GM12878 (cell line): Measurements from ENCODE around the gene PID1. TPM values are rescaled to one million over a fixed set of nuclear protein-coding genes. Genes with fewer than 3 reads are reported as not detected.

Experiments
- ATF3 ChIP-seq: IDR thresholded peaks from 2 replicates; pipeline ENCODE4 v1.6.1; 2011; ENCODE audit warnings: low read depth, mild to moderate bottlenecking, low read length, moderate library complexity, borderline replicate concordance; ENCODE audit errors: extremely low read depth
- CTCF ChIP-seq, 3 experiments: IDR thresholded peaks in 2 of 3; conservative IDR thresholded peaks in 1 of 3; 2 replicates each; pipeline ENCODE4 v1.5.1; 2011; ENCODE audit warnings: low read depth in 3 of 3, low read length in 3 of 3, mild to moderate bottlenecking in 3 of 3, control low read depth in 2 of 3, moderate library complexity in 2 of 3, inconsistent platforms in 1 of 3, mixed read lengths in 1 of 3; ENCODE audit not compliant: control insufficient read depth in 2 of 3, insufficient read depth in 1 of 3; ENCODE audit errors: extremely low read depth in 1 of 3
- MTA2 ChIP-seq: fragments of 450-650 bp; IDR thresholded peaks from 2 replicates; pipeline ENCODE4 v1.6.1; 2016; ENCODE audit warnings: low read depth, mild to moderate bottlenecking, moderate library complexity
- MTA3 ChIP-seq: IDR thresholded peaks from 2 replicates; pipeline ENCODE4 v1.6.1; 2012; ENCODE audit warnings: low read length, inconsistent platforms, borderline replicate concordance
- RB1 ChIP-seq: fragments of 450-650 bp; formaldehyde crosslinking; IDR thresholded peaks from 2 replicates; pipeline ENCODE4 v1.6.1; 2017; ENCODE audit warnings: mild to moderate bottlenecking, borderline replicate concordance
- SKIL ChIP-seq: fragments of 450-650 bp; IDR thresholded peaks from 2 replicates; pipeline ENCODE4 v1.6.1; 2017; ENCODE audit warnings: mild to moderate bottlenecking, low read depth, inconsistent platforms; ENCODE audit not compliant: poor library complexity, severe bottlenecking
- ZBTB33 ChIP-seq: fragments of 450-650 bp; IDR thresholded peaks from 2 replicates; pipeline ENCODE4 v1.6.1; 2017; ENCODE audit warnings: mild to moderate bottlenecking
- ZBTB40 ChIP-seq: fragments of 450-650 bp; IDR thresholded peaks from 2 replicates; pipeline ENCODE4 v1.6.1; 2016; ENCODE audit warnings: mild to moderate bottlenecking, moderate library complexity, borderline replicate concordance
- polyA plus RNA-seq, 11 experiments: library from polyadenylated mRNA; depleted of rRNA in 4 of 11; unstranded in 6 of 11; stranded (reverse) in 5 of 11; fragments of >200 nt; fragmentation: Nextera tagmentation in 4 of 11; fragmentation: Illumina TruSeq in 1 of 11; extraction: Ambion mirVana in 4 of 11; extraction: Trizol in 1 of 11; gene quantifications; 1 replicate in 1 of 11; 2 replicates in 10 of 11; pipeline versions ENCODE4 v1.2.1 to v1.2.3, GENCODE V29; 2011 to 2016; ENCODE audit warnings: inconsistent platforms in 2 of 11, missing spikeins in 2 of 11, low read depth in 1 of 11
- total RNA-seq, 4 experiments: library from RNA; depleted of rRNA in 3 of 4; stranded (reverse); fragments of >200 nt in 3 of 4; fragmentation: Illumina TruSeq in 1 of 4; extraction: Trizol in 1 of 4; gene quantifications; 2 replicates each; pipeline versions ENCODE4 v1.2.1 to v1.2.3, GENCODE V29; 2013 to 2021

PID1 gene
- total and polyA plus RNA-seq, 10 of the 15 experiments (the other 5 are each of a cell fraction or from before 2014, with no cell fraction given) = not detected

- TF ChIP-seq ZBTB40 (no peak), SKIL (no peak), MTA2 (no peak), ZBTB33 (no peak), ATF3 (no peak), RB1 (no peak), CTCF (IDR thresholded peaks at IDR 0.05 in 2 of 3, conservative IDR thresholded peaks at IDR 0.05 in 1 of 3; ENCODE audit: control insufficient read depth in 2 of 3, extremely low read depth in 1 of 3, insufficient read depth in 1 of 3, low read depth in 3 of 3, low read length in 3 of 3) (no peak), MTA3 (no peak)
- TF ChIP-seq, all 136 proteins: peak for 0
Observed at GRCh38 chr2:229257985-229258384, 13.1 kb downstream of the PID1 start (continued).
